ENCODE results near the gene RCSD1. TPM values are rescaled to one million over a fixed set of nuclear protein-coding genes. Genes with fewer than 3 reads are reported as not detected.

RCSD1 gene
- total and polyA plus RNA-seq, 10 of the 15 experiments (the other 5 are each of a cell fraction or from before 2014, with no cell fraction given), result 11.4 to 78.3 (median 71.6) TPM

DNA sequence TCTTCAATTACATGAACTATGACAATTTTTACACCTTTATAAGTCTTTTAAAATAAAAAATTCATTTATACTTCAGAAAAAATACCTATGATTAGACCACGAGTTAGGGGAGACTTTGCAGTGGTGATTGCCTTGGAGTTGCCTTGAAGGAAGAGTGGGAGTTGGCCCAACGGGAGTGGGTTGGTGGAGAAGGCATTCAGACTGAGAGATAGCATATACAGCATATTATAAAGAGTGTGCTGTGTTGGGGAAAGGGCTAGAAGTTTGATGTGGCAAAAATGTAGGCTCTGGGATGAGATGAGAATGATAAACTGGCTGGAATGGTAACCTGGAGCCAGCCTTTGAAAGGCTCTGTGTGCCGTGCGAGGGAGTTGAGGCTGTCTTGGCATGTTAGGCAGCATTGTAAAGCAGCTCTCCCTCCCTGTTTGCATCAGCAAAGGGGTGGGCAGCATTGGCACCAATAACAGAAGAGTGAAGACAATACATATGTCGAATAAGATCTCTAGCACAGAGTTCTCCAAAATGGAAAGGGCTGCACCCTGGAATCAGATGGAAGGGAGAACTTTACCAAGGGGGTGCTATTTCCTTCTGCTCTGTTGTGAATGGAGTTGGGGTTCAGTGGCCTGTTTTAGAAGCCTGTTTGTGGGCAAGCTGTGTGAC, 116.1 kb downstream of the RCSD1 start:
- Histone ChIP-seq H3K9me3 (replicated peaks; ENCODE audit: control insufficient read depth, insufficient read depth, low read length) (no peaks in the 10 kb centered on the region), H3K36me3 (ENCODE audit: control insufficient read depth in 2 of 2, insufficient read depth in 2 of 2, low read length in 1 of 2) (0 out of 4 replicates have a peak, but pooled peaks cover 0 to 3% of the 10 kb centered on the region in 2 experiments), H2AFZ (ENCODE audit: control insufficient read depth, low read depth, low read length) (no peak overlapping the region), H3K79me2 (ENCODE audit: control insufficient read depth, insufficient read depth, low read length) (peaks cover 45% of the 10 kb centered on the region), H3K4me3 (no peak overlapping the region), H3K9ac (ENCODE audit: control insufficient read depth, insufficient read depth, low read length) (no peak overlapping the region), H3K4me1 (ENCODE audit: control insufficient read depth, insufficient read depth, low read length) (peaks cover 10% of the 10 kb centered on the region), H3K4me2 (ENCODE audit: control insufficient read depth, insufficient read depth) (no peak overlapping the region), H3K27ac (ENCODE audit: control insufficient read depth, insufficient read depth) (no peak overlapping the region), H4K20me1 (ENCODE audit: control insufficient read depth, insufficient read depth) (no peaks in the 10 kb centered on the region), H3K27me3 (replicated peaks in 1 of 2; ENCODE audit: control insufficient read depth in 2 of 2, insufficient read depth in 2 of 2, low read length in 1 of 2) (no peaks in the 10 kb centered on the region)
- ChIA-PET CTCF (interaction anchor here (0.6 kb wide), 1 partner anchor 315 kb away, joined by 3 read pairs; no protein-coding TSS in a partner anchor), RAD21 (ENCODE audit: unreplicated experiment) (no interaction called here), POLR2A (no interaction called here), SMC1A (ENCODE audit: uncharacterized antibody, unreplicated experiment) (no interaction called here)
- DNase-seq (ENCODE audit: low read depth, low spot score) (no peak), ATAC-seq (no peak; the same call in 2 of the 3 replicates), FAIRE-seq (no peak)
- intact Hi-C loops (cut with micrococcal nuclease; ENCODE audit: unreplicated experiment), result no loop called here
- BruUV-seq (replicated peaks), result no TSS peak
- TF ChIP-seq HDAC2 (IDR thresholded peaks at IDR 0.05) (no peak), ATF7 (IDR thresholded peaks at IDR 0.05; ENCODE audit: low read depth) (no peak), CEBPZ (IDR thresholded peaks at IDR 0.05; ENCODE audit: low read depth, low read length) (no peak), CUX1 (IDR thresholded peaks at IDR 0.05; ENCODE audit: insufficient replicate concordance, low read depth, low read length) (no peak), ETV6 (conservative IDR thresholded peaks at IDR 0.05 in 1 of 2, IDR thresholded peaks at IDR 0.05 in 1 of 2; ENCODE audit: borderline replicate concordance in 1 of 2, low read depth in 1 of 2) (no peak)
- 79% methylated on average over 5 of the region's 5 CpGs for WGBS (ENCODE audit: insufficient coverage, insufficient replicate concordance, low lambda C conversion rate, missing lambda C conversion rate)
- in situ Hi-C loops (cut with MboI), result no loop called here

Measured in GM12878 (cell line).